ENCODE data around the gene RITA1.

Gene RITA1

DNA sequence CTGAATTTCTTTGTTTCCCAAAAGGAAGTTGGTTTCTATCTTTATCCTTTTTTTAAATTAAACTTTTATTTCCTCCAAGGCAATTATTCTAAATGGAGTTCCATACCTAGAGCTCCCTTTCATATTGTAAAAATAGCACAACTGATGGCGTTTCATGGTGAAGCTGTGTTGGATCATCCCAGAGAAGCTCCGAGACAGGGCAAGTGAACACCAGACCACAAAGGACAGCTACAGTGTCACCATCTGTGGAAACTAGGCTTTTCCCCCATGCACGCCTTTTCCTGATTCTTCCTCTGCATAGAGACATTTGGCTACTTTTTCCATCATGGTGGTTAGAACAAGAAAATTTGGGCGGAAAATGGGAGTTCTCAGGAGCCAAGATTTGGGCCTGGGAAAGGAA lies 48.4 kb downstream of the RITA1 start:
- TF ChIP-seq, protein P1, sequence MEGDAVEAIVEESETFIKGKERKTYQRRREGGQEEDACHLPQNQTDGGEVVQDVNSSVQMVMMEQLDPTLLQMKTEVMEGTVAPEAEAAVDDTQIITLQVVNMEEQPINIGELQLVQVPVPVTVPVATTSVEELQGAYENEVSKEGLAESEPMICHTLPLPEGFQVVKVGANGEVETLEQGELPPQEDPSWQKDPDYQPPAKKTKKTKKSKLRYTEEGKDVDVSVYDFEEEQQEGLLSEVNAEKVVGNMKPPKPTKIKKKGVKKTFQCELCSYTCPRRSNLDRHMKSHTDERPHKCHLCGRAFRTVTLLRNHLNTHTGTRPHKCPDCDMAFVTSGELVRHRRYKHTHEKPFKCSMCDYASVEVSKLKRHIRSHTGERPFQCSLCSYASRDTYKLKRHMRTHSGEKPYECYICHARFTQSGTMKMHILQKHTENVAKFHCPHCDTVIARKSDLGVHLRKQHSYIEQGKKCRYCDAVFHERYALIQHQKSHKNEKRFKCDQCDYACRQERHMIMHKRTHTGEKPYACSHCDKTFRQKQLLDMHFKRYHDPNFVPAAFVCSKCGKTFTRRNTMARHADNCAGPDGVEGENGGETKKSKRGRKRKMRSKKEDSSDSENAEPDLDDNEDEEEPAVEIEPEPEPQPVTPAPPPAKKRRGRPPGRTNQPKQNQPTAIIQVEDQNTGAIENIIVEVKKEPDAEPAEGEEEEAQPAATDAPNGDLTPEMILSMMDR (IDR thresholded peaks at IDR 0.05; ENCODE audit: insufficient read depth, low read length, poor library complexity, severe bottlenecking) = no peak
- Histone ChIP-seq H3K36me3 (ENCODE audit: control insufficient read depth, insufficient read depth, low read length) (peaks cover 28% of the 10 kb centered on the region), H3K4me3 (replicated peaks; ENCODE audit: low read depth, low read length) (no peak overlapping the region), H3K27me3 (replicated peaks; ENCODE audit: control insufficient read depth, insufficient read depth, low read length) (no peaks in the 10 kb centered on the region)
- DNase-seq (ENCODE audit: extremely low read depth, insufficient read length) = no peak

DNA sequence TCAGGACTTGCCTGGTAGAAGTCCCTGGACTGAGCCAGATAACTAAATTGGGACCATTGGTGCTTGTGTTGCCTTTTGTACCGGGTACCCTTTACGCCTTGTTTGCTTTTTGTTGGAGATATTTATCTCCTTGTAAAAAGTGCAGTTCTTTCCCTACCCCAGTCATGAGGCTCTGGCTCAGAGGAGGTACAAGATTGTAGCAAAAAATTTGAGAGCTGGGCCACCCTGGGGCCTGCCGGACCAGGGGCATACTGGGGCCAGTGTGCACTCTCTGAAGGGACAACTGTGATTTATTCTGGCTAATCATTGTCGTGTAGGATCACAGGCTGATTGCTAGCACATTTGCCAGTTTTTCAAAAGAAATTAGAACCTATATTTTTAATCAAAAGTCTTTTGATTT lies 49.0 kb downstream of the RITA1 start:
- Histone ChIP-seq H3K4me3 (replicated peaks; ENCODE audit: low read depth, low read length) (no peak overlapping the region), H3K27me3 (replicated peaks; ENCODE audit: control insufficient read depth, insufficient read depth, low read length) (no peaks in the 10 kb centered on the region), H3K36me3 (ENCODE audit: control insufficient read depth, insufficient read depth, low read length) (peaks cover 29% of the 10 kb centered on the region)
- TF ChIP-seq, protein P1 (IDR thresholded peaks at IDR 0.05; ENCODE audit: insufficient read depth, low read length, poor library complexity, severe bottlenecking) = no peak
- DNase-seq (ENCODE audit: extremely low read depth, insufficient read length) = no peak

DNA sequence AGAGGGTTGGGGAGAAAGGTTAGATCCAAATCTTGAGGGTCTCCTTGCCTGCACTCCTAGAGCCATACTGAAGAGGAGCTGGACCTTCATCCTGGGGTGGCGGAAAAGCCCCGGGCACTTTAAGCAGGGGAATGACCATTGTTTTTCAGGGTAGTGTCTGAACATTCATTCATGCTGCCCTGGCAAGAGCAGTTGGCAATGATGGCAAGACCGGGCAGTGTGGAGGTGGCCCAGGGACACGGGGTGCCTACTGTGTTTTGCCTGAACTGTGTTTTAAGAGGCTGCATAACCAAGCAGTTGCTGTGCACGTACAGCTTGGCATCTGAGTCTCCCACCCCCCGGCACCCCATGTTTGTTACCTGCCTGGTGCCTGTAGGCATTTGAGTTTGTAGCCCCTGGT lies 50.5 kb downstream of the RITA1 start:
- DNase-seq (ENCODE audit: extremely low read depth, insufficient read length) = no peak
- TF ChIP-seq, protein P1 (IDR thresholded peaks at IDR 0.05; ENCODE audit: insufficient read depth, low read length, poor library complexity, severe bottlenecking) = no peak
- Histone ChIP-seq H3K4me3 (replicated peaks; ENCODE audit: low read depth, low read length) (no peak overlapping the region), H3K27me3 (replicated peaks; ENCODE audit: control insufficient read depth, insufficient read depth, low read length) (no peaks in the 10 kb centered on the region), H3K36me3 (ENCODE audit: control insufficient read depth, insufficient read depth, low read length) (peaks cover 28% of the 10 kb centered on the region)

DNA sequence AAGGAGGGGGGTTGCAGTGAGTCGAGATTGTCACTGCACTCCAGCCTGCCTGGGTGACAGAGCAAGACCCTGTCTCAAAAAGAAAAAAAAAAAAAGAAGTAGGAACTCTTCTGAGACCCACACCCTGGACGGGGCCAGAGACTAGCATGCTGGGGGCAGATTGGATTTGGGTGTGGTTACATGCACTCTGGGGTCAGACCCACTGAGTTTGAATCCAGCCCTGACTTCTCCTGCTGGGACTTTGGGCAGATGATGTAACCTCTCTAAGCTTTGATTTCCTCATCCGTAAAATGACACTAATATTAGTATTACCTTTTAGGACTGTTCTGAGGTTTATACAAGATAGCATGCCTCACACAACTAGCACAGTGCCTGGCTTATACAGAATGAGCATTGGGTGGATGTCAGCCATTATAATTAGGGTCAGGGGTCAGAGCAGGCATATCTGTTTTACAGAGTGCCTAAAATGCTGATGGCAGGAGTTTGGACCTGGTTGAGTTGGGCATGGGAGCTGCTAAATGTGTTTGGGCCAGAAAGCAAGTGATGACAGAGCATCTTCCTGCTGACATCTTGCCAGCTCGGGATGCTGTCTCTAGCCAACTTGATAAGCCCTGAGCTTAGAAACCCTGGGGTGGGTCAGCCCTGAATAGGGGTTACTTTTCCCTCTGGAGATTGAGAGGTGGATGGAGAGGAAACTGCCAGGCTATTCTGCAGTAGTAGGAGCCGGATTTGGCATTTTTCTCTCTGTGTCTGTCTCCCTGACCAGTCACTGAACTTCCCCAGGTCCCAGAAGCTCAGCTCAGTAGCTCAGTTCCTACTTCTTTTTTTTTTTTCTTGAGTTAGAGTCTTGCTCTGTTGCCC lies 51.2 kb downstream of the RITA1 start:
- no peak overlapping the region for H3K4me3 ChIP-seq (replicated peaks; ENCODE audit: low read depth, low read length)

DNA sequence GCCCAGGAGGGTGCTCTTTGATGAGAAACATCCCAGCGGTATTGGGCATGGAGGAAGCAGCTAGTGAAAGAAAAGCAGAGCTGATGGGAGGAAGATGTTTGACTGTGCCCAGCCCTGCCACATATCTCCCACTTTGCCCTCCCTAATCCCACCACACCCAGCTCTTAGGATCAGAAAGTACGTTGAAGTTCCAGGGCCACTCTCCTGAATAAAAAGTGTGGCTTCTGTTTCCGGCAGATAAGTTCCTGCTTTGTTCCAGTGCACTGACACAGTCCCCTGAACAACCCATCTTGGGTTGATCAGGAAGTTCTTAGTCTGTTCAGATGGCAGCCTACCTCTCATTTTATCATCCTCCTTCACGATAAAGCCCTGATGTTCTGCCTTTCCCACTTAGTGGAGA lies 52.2 kb downstream of the RITA1 start:
- TF ChIP-seq, protein P1 (IDR thresholded peaks at IDR 0.05; ENCODE audit: insufficient read depth, low read length, poor library complexity, severe bottlenecking) = no peak
- no peaks in the 10 kb centered on the region for H3K27me3 ChIP-seq (replicated peaks; ENCODE audit: control insufficient read depth, insufficient read depth, low read length)
- H3K36me3 ChIP-seq (ENCODE audit: control insufficient read depth, insufficient read depth, low read length) = peaks cover 28% of the 10 kb centered on the region
- no peak for DNase-seq (ENCODE audit: extremely low read depth, insufficient read length)
- no peak overlapping the region for H3K4me3 ChIP-seq (replicated peaks; ENCODE audit: low read depth, low read length)

More for the DNA sequence above, 51.2 kb downstream of the RITA1 start:
- Histone ChIP-seq H3K36me3 (ENCODE audit: control insufficient read depth, insufficient read depth, low read length) (peaks cover 29% of the 10 kb centered on the region), H3K27me3 (replicated peaks; ENCODE audit: control insufficient read depth, insufficient read depth, low read length) (no peaks in the 10 kb centered on the region)
- TF ChIP-seq, protein P1 (IDR thresholded peaks at IDR 0.05; ENCODE audit: insufficient read depth, low read length, poor library complexity, severe bottlenecking) = no peak
- DNase-seq (ENCODE audit: extremely low read depth, insufficient read length) = no peak

Data from GM06990 (cell line).